ENCODE measurements around the gene PLAC8.
A peak's percentile ranks its signal among the peaks of the same experiment; 100 is the strongest.
"Not testable (repeated sequence)": the region's sequence is repeated elsewhere in the genome, so short reads cannot be mapped to it uniquely, and the experiment has no call there.

Gene PLAC8

GRCh38 chr4:83071116-83071515, 43.4 kb downstream of the PLAC8 start:
- peak; percentile 14 for DNase-seq (ENCODE audit: low read depth)

- DNase-seq (ENCODE audit: low read depth) = no peak
Measured at GRCh38 chr4:83067058-83067639, 47.4 kb downstream of the PLAC8 start.

GRCh38 chr4:83065266-83065665, 49.3 kb downstream of the PLAC8 start:
- no peak for DNase-seq (ENCODE audit: low read depth)

GRCh38 chr4:83062739-83063138, 51.8 kb downstream of the PLAC8 start:
- no peak for DNase-seq (ENCODE audit: low read depth)

- peak; percentile 8 for DNase-seq (ENCODE audit: low read depth)
Measured at GRCh38 chr4:83054928-83055327, 59.6 kb downstream of the PLAC8 start.

- not testable (repeated sequence) for DNase-seq (ENCODE audit: low read depth)
Measured at GRCh38 chr4:83048781-83049180, 65.7 kb downstream of the PLAC8 start.

- no peak for DNase-seq (ENCODE audit: low read depth)
Measured at GRCh38 chr4:83046693-83047473, 67.6 kb downstream of the PLAC8 start.

GRCh38 chr4:83043801-83044407, 70.6 kb downstream of the PLAC8 start:
- peak; percentile 59 for DNase-seq (ENCODE audit: low read depth)

- not testable (repeated sequence) for DNase-seq (ENCODE audit: low read depth)
Measured at GRCh38 chr4:83043157-83043556, 71.4 kb downstream of the PLAC8 start.

GRCh38 chr4:83040269-83040668, 74.3 kb downstream of the PLAC8 start:
- no peak for DNase-seq (ENCODE audit: low read depth)

All from fibroblast of gingiva (primary cell).